ENCODE measurements around the gene GRM8.

DNA sequence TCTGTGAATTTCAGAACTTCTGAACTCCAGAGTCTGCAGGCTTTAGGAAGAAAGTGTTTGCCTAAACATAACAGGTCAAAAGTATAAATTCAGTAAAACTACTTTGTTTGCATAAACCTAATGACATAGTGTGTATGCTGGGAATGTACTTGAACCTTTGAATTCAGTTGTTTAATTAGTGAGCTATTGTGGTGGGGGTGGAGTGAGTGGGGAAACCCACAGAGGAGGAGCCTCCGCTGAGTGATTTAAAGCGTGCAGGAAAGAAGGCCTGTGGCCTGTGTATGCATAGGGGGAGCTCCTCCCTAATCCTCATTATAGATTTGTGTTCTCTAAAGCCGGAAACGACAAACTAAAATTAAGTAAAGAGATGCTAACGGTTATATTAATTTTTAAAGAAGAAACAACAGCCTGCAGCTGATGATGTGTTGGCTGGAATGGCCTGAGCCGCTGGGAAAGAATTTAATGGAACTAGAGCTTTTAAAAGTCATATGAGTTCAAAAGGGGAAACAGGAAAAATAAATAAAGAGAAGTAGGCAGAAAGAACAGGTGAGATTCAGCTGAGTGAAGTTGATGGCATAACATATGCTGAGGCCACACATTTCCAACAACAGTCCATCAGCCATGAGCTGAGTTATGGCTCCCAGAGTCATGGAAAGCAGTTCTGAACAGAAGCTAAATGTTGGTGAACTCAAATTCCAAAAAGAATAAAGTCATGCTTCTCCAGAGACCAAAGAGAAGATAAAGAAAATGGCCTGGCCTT is 595.0 kb downstream of the GRM8 start:
- TF ChIP-seq, protein P1, sequence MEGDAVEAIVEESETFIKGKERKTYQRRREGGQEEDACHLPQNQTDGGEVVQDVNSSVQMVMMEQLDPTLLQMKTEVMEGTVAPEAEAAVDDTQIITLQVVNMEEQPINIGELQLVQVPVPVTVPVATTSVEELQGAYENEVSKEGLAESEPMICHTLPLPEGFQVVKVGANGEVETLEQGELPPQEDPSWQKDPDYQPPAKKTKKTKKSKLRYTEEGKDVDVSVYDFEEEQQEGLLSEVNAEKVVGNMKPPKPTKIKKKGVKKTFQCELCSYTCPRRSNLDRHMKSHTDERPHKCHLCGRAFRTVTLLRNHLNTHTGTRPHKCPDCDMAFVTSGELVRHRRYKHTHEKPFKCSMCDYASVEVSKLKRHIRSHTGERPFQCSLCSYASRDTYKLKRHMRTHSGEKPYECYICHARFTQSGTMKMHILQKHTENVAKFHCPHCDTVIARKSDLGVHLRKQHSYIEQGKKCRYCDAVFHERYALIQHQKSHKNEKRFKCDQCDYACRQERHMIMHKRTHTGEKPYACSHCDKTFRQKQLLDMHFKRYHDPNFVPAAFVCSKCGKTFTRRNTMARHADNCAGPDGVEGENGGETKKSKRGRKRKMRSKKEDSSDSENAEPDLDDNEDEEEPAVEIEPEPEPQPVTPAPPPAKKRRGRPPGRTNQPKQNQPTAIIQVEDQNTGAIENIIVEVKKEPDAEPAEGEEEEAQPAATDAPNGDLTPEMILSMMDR (IDR thresholded peaks at IDR 0.05), result no peak
- TF ChIP-seq POLR2AphosphoS5 (IDR thresholded peaks at IDR 0.05; ENCODE audit: low read depth, low read length) (no peak), TCF7L2 (IDR thresholded peaks at IDR 0.05; ENCODE audit: low read depth, low read length) (no peak)
- TF ChIP-seq, protein P2, sequence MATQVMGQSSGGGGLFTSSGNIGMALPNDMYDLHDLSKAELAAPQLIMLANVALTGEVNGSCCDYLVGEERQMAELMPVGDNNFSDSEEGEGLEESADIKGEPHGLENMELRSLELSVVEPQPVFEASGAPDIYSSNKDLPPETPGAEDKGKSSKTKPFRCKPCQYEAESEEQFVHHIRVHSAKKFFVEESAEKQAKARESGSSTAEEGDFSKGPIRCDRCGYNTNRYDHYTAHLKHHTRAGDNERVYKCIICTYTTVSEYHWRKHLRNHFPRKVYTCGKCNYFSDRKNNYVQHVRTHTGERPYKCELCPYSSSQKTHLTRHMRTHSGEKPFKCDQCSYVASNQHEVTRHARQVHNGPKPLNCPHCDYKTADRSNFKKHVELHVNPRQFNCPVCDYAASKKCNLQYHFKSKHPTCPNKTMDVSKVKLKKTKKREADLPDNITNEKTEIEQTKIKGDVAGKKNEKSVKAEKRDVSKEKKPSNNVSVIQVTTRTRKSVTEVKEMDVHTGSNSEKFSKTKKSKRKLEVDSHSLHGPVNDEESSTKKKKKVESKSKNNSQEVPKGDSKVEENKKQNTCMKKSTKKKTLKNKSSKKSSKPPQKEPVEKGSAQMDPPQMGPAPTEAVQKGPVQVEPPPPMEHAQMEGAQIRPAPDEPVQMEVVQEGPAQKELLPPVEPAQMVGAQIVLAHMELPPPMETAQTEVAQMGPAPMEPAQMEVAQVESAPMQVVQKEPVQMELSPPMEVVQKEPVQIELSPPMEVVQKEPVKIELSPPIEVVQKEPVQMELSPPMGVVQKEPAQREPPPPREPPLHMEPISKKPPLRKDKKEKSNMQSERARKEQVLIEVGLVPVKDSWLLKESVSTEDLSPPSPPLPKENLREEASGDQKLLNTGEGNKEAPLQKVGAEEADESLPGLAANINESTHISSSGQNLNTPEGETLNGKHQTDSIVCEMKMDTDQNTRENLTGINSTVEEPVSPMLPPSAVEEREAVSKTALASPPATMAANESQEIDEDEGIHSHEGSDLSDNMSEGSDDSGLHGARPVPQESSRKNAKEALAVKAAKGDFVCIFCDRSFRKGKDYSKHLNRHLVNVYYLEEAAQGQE (IDR thresholded peaks at IDR 0.05; ENCODE audit: insufficient read depth in 1 of 2, low read depth in 2 of 2, low read length in 1 of 2), result no peak
